NK-92 treated with Interleukin-12 subunit alpha and Interleukin-12 subunit beta, amount 100 ng/mL, for 24 hours (cell line): ENCODE data around the gene TPCN2.

ENCODE experiments used
- DNase-seq: peaks from one replicate; lab custom pipeline; 2025; lab: John Stamatoyannopoulos, UW

The TPCN2 gene

DNA sequence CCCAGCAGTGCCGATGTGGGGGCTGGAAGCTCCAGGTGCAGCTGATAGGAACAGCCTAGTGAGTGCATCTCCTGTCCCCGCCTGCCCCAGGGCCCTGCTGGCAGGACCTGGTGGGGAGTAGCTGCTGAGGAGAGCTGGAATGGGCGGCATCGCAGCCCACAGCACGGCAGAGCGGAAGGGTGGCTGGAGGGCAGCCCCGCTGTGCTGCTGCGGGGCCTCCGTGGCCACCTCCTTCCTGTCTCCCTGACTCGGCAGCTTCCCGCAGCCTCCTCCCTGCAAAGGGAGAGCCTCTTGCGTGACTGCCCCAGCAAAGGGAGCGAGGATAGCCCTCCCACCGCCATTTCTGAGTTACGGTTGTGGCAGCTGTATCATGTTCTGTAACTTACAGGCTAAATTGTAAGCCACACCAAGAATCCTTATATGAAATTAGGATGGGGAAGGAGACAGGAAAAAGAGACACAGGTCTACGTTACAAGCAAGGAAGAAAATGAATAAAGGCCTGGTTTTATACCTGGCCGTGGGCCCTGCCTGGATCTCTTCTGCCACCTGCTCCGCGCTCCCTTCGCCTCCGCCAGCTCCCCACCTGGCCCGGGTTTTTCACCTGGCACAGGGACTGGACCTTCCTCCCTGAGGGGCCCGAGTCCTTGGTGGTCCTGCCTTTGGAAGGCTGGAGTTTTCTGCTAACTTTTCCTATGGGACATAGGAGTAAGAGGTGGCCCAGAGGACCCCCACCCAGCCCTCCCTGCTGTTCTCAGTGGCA lies 10.0 kb downstream of the TPCN2 start:
- DNase-seq = no peak

DNA sequence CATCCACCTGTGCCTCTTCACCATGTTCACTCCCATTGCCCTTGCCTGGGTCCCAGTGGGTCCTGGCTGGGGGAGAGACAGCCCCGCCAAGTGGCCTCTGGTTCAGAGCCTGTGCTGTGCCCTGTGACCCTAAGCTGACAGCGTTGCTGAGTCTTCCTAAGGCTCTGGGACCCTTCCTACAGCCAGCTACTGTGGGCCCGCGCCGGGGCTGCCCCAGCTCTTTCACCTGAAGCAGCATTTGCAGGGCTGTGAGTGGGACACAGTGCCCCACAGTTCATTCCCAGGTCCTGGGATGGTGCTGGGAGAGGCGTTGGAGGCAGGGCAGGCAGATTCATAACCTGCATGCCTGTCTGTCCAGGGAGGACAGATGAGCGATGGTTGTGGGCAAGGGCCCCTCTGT lies 10.7 kb downstream of the TPCN2 start:
- DNase-seq = no peak

DNA sequence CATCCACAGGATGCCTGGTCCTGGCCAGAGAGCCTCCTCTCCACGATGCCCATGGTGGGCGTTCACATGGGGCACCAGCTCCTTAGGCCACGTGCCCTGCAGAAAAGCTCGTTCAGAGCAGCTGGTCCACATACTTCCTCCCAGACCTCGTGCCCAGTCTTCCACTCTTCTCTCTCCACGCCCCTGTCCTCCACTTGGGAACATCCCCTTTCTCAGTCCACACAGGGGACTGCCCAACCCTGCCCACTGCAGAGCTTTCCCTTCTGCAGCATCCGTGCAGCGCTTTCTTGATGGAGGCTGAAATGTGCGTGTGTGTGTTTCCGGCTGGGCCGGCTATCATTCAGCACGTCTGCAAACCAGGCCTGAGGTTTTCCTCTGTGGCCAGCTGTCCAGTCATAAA lies 11.3 kb downstream of the TPCN2 start:
- DNase-seq = no peak

DNA sequence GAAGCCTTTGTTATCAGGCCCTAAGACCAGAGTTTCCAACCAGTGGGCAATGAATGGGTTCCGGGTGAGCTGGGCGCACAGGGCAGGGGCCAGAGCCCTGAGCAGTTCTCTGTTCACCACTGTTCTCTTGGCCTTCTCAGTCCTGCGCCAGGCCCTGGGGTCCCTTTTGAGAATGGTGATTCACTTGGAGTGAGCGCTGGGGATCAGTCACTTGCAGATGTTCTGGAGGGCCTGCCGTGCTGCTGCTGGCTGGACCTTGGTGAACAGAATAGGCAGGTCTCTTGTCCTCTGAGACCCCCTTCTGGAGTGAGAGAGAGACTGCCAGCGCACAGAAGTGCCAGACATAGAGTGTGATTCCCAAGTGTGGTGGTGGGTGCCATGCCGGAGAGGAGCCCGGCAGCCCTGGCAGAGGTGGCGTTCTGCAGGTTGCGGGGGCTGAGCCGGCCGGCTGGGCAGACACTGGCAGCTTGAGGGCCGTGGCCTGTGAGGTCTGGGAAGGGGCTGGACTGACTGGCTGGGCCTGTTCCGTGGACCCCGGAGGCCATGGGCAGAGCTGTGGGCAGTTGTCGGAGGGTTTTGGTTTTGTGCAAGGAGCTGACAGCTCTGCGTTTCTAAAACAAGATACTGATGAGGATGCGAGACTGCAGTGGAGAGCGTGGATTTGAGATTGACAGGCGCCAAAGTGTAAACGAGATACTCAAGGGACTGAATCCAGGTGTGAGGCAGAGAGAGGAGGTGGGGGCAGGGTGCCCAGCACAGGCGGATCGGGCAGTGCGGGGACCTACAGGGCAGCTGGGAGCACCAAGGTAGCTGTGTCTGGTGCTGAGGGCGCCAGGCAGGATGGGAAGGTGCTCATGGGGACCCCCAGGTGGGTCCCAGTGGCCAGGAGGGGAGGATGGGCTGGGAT lies 12.3 kb downstream of the TPCN2 start:
- no peak for DNase-seq

DNA sequence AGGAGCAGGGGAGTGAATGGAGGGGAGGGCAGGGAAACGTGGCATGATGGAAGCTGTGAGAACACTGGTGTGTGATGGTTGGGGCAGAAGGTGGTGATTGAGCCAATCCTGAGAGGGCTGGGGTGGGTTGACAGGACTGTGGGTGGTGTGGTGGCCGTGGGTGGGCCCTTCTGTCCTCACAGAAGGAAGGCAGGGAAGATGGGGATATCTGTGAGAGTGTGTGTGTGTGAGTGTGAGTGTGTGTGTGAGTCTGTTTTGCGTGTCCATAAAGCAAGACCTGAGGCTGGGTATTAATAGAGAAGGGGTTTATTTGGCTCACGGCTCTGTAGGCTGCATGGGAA lies 13.0 kb downstream of the TPCN2 start:
- no peak for DNase-seq

DNA sequence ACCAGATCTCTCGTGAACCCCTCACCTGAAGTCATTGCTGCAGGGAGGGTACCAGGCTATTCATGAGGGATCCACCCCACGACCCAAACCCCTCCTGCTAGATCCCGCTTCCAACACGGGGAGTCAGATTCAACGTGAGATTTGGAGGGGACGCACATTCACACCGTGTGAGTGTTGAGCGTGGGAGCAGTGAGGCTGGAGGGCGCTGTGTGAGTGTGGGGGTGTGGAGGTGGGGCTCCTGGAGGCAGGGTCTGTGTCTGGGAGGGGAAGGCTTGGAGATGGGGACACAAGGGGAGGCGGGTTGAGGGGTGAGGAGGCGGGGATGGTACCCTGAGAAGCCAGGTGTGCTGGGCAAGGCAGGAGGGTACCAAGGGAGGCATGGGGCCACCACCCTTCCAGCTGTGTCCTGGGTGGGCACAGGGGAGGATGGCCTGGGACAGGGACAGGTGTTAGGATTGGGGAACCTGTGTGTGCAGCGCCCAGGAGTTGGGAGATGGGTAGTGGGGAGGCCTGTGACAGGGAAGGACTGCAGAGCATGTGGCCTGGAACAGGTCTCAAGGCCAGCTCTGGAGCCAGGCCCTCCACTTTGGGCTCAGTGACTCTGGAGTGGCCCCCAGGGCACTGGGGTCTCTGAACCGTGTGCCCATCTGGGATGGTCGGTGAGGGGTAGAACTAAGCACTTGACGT lies 13.6 kb downstream of the TPCN2 start:
- no peak for DNase-seq

DNA sequence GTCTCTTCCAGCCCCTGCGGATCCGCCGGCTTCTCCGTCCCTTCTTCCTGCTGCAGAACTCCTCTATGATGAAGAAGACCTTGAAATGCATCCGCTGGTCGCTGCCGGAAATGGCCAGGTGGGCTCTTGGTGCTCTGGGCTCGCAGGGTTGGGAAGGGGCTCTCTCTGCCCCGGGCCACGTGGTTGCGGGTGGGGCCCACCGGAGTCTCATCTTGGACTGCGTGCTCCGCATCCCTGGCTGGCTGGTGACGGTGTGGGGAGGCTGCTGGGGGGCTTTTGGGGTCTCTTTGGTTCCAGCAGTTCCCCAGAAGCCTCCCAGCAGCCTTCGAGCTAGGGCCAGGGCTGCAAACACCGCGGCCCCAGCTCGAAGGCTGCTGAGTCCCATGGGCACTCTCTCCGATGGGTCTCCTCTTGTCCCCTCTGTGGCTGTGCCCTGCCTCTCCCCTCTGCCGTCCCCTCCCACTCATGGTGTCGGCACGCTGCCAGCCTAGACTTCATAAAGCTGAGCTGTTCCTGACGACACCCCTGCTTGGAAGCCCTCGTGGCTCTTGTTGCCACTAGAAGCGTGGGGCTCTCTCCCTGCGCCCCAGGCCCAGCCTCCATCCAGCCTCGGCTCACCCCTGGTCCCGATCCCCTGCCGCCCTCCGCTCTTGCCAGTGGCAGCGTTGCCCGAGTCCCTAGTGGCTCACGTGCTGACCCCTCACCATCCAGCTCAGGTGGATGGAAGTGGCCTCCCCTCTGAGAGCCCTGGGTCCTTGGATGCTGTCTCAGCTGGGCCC lies 14.3 kb downstream of the TPCN2 start:
- no peak for DNase-seq

DNA sequence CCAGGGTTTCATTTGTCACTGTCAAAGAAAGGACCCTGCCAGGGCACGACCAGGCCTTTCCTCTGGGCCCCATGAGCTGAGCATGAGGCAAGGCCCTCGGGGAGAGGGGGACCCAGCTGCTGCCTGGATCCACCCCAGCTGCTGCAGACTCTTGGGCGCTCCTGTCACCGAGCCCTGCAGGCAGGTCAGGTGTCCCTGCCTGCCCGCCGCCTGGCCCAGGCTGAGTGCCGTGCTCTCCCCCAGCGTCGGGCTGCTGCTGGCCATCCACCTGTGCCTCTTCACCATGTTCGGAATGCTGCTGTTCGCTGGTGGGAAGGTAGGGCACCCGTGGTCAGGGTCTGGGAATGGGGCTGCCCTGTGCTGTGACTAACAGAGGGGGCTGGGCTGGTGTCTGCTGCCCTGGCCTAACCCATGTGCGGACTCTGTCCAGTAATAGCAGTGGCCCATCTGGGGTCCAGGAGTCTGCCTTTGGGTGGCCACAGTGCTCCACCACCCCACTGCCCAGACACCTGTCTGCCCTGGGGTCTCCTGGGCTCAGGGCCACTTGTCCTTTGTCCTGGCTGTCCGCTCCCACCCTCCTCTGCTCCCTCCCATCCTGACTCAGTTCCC lies 15.0 kb downstream of the TPCN2 start:
- no peak for DNase-seq

DNA sequence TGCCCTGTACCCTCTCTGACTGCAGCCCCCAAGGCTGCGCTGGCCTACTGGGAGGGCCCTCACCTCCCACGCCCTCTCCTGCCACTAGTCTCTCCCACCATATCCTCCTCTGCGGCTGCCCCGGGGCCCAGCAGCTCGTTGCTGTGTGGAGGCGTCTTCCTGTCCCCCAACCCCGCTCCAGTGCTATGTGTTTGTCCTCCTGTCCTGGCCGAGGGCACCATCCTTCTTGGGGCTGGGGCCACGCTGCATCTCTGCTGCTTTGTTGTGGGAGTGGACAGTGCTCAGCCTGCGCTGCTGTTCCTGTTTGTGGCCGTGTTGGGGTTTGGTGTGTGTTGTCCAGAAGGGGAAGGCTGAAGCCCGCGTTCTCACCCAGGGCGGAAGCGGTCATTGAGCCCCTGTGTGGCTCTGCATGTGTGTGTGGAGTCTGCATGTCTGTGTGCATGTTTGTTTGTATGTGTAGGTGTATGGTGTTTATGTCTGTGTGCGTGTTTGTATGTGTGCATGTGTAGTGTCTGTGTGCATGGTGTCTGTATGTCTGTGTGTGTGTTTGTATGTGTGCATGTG lies 15.7 kb downstream of the TPCN2 start:
- DNase-seq = no peak

DNA sequence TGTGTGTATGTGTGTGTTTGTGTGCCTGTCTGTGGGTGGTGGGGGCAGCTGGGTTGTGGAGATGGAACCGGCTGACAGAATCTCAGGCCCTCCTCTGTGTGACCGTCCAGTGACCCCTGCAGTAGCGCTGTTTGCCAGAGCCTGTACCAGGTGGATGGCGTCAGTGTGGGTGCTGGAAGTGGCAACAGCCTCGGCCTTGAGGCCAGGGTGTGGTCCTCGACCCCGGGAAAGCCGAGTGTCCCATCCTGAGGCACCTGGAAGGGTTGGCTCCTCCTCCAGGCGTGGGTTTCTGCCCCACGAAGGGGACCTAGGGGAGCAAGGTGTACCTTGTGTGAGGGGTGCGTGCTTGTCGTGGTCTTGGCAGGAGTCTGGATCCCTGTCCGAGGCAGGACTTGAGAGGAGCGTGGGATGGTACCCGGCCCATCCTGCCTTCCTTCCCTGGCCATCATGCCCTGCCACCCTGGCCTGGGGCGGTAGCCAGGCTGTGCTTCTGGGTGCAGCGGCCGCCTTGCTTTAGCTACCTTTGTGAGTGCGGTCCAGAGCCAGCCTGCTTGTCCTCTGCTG lies 16.5 kb downstream of the TPCN2 start:
- no peak for DNase-seq

DNA sequence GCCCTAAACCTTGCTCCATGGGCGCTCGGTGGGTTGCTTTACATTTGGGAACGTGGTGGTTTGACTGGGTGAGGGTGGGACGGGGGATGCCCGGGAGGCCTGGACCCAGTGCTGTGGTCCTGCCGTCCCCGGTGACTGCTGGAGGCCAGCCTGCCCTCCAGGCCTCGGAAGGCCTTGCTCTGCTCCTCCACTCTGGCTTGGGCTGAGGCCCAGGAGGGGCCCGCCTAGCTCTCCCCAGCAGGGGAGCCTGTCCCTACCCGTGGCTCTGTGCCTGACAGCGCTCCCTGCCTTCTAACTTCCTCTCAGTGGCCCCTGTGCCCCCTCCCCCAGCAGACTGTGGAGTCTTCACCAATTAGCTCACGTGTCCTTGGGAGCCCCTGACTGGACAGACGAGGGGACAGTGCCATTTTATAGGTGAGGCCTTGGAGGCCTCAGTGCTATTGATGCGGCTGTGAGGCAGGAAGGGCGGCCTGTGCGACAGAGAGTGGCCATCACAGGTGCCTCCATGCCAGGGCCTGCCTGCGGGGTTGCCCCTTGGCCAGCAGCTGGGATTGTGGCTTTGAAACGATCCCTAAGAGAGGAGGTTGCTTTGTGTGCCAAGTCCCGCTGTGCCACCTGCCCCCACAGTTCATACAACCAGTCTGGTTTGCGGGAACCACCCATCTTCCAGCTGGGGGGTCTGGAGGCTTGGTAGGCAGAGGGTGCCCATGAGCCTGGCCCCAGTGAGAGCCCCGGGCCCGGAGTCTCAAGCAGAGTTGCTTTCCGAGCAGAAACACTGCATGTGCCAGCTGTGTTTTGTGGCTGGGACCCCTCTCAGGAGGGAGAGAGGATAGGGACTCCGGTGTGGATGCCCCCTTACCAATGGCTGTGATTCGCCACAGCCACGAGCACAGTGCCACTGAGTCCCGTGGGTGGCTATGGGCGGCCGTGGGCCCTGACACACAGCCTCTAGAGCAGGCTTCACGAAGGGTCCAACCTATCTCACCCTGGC lies 17.7 kb downstream of the TPCN2 start:
- no peak for DNase-seq

DNA sequence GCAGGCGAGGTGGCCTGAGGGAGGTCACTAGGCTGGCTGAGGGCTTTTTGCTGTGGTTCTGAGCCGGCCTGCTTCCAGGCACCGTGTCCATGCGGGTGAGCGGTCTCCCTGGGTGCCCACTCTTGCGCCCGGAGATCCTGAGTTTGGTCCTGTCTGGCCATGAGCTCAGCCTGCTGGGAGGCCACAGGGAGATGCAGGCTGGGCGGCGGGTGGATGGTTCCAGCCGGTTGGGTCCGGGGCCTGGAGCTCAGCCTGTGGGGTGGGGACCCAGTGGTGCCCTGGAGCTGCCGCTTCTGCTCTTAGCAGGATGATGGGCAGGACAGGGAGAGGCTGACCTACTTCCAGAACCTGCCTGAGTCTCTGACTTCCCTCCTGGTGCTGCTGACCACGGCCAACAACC lies 18.5 kb downstream of the TPCN2 start:
- no peak for DNase-seq

DNA sequence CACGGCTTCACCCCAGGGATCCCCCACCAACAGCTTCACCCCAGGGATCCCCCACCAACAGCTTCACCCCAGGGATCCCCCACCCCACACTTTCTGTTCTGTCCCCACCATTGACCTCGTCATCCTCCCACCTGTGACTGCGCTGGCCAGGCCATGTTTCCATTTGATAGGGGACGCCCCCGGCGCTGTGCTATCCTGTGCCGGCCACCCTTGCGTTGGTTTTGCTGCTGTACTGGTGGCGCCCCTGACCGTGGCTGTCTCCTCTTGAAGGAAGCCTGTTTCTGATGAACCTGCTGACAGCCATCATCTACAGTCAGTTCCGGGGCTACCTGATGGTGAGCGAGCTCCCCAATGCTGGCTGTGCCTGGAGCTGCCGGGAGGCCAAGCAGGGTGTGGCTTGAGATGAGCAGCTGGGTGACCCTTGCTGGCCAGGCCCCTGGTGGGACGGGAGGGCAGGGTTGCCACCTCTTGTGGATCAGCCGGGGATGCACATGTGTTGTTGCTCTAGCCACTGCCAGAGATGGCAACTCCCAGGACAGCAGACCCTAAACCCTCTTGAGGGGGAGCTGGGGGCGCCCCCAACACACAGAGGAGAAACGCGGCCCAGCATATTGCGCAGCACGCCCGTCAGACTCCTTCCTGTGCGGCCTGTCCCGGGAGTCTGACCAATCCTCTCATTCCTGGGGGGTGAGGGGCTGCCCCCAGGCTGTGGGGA lies 22.5 kb downstream of the TPCN2 start:
- no peak for DNase-seq

DNA sequence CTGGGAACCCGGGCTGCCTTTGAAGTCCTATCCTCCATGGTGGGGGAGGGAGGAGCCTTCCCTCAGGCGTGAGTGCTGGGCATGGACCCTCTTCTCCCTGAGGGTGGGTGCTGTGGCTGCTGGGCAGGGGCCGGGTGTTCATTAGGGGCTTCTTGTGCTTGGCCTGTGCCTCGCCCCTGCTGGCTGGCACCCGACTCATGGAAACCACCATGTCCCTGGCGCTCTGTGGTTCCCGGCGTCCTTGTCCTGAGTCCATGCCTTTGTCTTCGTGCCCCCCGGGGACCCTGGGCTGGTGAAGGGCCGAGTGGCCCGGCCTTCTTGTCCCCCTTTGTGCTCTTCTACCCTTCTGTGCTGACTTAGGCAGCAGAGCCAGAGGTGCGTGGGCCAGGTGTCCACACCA lies 23.2 kb downstream of the TPCN2 start:
- no peak for DNase-seq

DNA sequence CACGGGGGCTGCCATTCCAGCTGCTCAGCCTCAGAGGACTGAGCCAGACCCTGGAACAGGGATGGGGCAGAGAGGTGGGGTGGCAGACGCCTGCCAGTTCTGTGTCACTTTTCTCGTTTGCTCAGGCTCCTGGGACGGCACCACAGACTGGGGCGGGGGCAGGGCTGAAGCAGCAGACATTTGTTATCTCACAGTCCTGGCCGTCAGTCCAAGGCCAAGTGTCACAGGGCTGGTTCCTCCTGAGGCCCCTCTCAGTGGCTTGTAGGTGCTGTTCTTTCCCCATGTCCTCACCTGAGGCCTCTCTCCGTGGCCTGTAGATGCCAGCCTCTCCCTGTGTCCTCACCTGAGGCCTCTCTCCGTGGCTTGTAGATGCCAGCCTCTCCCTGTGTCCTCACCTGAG lies 24.7 kb downstream of the TPCN2 start:
- DNase-seq = no peak

DNA sequence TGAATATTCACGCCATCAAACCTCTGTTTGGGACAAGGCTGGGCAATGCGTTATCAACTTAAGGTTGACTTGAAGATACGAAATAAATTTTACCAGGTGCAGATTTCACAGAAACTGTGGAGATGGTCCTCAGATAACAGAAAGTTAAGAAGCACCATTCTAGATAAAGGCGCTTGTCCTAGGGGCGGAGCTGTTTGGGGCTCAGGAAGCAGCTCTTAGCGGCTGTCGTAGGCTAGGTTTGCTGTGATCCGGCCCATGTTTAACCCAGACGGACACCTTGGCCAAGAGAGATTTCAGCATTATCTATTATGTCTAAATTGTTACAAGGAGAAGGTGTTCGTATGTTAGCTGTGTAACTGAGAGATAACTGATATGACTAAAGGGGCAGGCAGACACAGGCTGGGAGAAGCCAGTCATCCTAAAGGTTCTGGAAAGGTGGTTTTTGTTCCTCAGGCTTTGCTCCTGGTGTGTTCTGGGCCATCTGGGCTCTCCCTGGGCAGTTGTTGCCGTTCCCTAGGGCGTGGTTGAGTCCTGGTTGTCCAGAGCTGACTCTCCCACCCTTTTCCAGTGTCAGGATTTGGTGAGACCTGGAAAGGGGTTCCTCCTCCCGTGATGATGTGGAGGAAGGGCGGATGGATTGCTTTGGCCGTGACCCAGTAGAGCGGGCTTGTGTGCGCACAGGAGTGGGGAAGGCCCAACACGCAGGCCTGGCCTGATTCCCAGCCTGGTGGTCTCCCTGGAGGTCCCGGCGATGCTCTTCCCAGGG lies 25.8 kb downstream of the TPCN2 start:
- DNase-seq = no peak

DNA sequence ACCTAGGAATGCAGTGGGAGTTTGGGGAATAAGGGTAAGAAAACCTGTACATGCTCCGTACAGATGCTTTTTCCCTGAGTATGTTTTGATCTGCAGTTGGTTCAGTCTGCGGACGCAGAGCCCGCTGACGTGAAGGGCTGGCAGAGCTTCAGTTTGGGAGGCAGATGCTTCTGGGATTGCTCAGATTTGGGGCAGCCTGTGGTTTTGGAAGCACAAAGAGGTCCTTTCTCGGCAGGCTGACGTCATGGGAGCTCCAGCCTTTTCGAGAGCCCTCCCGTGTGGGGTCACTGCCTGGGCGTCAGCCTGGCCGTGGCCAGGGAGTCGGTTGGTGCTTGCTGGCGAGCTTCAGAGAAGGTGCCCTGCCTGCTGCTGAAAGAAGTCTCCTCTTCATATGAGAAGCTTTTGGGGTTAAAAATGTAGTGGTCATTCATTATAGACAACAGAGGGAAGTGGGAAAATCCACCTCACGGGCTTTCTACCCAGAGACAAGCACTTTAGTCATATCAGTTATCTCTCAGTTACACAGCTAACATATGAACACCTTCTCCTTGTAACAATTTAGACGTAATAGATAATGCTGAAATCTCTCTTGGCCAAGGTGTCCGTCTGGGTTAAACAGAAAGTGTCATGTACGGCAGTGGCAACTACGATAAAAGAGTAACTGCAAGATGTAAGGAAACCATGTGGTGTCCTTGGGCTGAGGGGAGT lies 26.8 kb downstream of the TPCN2 start:
- DNase-seq = no peak
